ENCODE data around the gene SMTN.

SMTN gene

GRCh38 chr22:31103111-31103510 is 22.0 kb downstream of the SMTN start:
- H3K4me1 ChIP-seq (ENCODE audit: insufficient read depth, low read length, severe bottlenecking): peaks cover 10% of the 10 kb centered on the region
- peaks cover 7% of the 10 kb centered on the region; the same call in 1 of the 2 replicates for H3K27me3 ChIP-seq (ENCODE audit: insufficient read depth, low read length)
- no peak overlapping the region for H2AFZ ChIP-seq (ENCODE audit: low read length)
- no peaks in the 10 kb centered on the region for H3K9me2 ChIP-seq (ENCODE audit: low read depth, low read length)
- no peaks in the 10 kb centered on the region for H3F3A ChIP-seq (ENCODE audit: insufficient read depth, low read length)
- H3K36me3 ChIP-seq (ENCODE audit: insufficient read depth, low read length): no peaks in the 10 kb centered on the region
- no peak overlapping the region for H3K4me3 ChIP-seq (ENCODE audit: low read depth, low read length, poor library complexity, severe bottlenecking)
- no peak overlapping the region for H3K4me2 ChIP-seq (ENCODE audit: low read length)
- H4K20me1 ChIP-seq (ENCODE audit: insufficient read depth, low read length): no peaks in the 10 kb centered on the region
- TF ChIP-seq CTCF (IDR thresholded peaks at IDR 0.05; ENCODE audit: low read length) (no peak), EZH2 (IDR thresholded peaks at IDR 0.05; ENCODE audit: borderline replicate concordance, low read length) (no peak)
- H3K9ac ChIP-seq (ENCODE audit: low read length): no peak overlapping the region
- no peaks in the 10 kb centered on the region for H3K9me3 ChIP-seq (ENCODE audit: low read length)
- H3K79me2 ChIP-seq (ENCODE audit: insufficient read depth, low read length): no peaks in the 10 kb centered on the region
- H3K27ac ChIP-seq (ENCODE audit: low read depth, low read length, poor library complexity, severe bottlenecking): no peak overlapping the region

GRCh38 chr22:31103899-31104694 is 23.0 kb downstream of the SMTN start:
- Histone ChIP-seq H3K27me3 (ENCODE audit: insufficient read depth, low read length) (peaks cover 7% of the 10 kb centered on the region; the same call in 1 of the 2 replicates), H3K4me3 (ENCODE audit: low read depth, low read length, poor library complexity, severe bottlenecking) (no peak overlapping the region), H3K9me2 (ENCODE audit: low read depth, low read length) (no peaks in the 10 kb centered on the region), H3K9me3 (ENCODE audit: low read length) (no peaks in the 10 kb centered on the region), H4K20me1 (ENCODE audit: insufficient read depth, low read length) (no peaks in the 10 kb centered on the region), H3K79me2 (ENCODE audit: insufficient read depth, low read length) (no peaks in the 10 kb centered on the region), H2AFZ (ENCODE audit: low read length) (no peak overlapping the region), H3K36me3 (ENCODE audit: insufficient read depth, low read length) (no peaks in the 10 kb centered on the region), H3K27ac (ENCODE audit: low read depth, low read length, poor library complexity, severe bottlenecking) (no peak overlapping the region), H3F3A (ENCODE audit: insufficient read depth, low read length) (no peaks in the 10 kb centered on the region), H3K4me2 (ENCODE audit: low read length) (no peak overlapping the region), H3K4me1 (ENCODE audit: insufficient read depth, low read length, severe bottlenecking) (peaks cover 10% of the 10 kb centered on the region), H3K9ac (ENCODE audit: low read length) (no peak overlapping the region)
- TF ChIP-seq CTCF (IDR thresholded peaks at IDR 0.05; ENCODE audit: low read length): no peak
- TF ChIP-seq EZH2 (IDR thresholded peaks at IDR 0.05; ENCODE audit: borderline replicate concordance, low read length): no peak

- Histone ChIP-seq H3K79me2 (ENCODE audit: insufficient read depth, low read length) (no peaks in the 10 kb centered on the region), H3K4me2 (ENCODE audit: low read length) (no peak overlapping the region), H3K4me3 (ENCODE audit: low read depth, low read length, poor library complexity, severe bottlenecking) (no peak overlapping the region), H4K20me1 (ENCODE audit: insufficient read depth, low read length) (no peaks in the 10 kb centered on the region), H3F3A (ENCODE audit: insufficient read depth, low read length) (no peaks in the 10 kb centered on the region), H3K9me2 (ENCODE audit: low read depth, low read length) (no peaks in the 10 kb centered on the region), H2AFZ (ENCODE audit: low read length) (no peak overlapping the region), H3K9me3 (ENCODE audit: low read length) (no peaks in the 10 kb centered on the region), H3K9ac (ENCODE audit: low read length) (no peak overlapping the region), H3K27me3 (ENCODE audit: insufficient read depth, low read length) (peaks cover 7% of the 10 kb centered on the region; the same call in 1 of the 2 replicates), H3K4me1 (ENCODE audit: insufficient read depth, low read length, severe bottlenecking) (peaks cover 10% of the 10 kb centered on the region), H3K27ac (ENCODE audit: low read depth, low read length, poor library complexity, severe bottlenecking) (no peak overlapping the region), H3K36me3 (ENCODE audit: insufficient read depth, low read length) (no peaks in the 10 kb centered on the region)
- TF ChIP-seq CTCF (IDR thresholded peaks at IDR 0.05; ENCODE audit: low read length): peak; percentile 53
- TF ChIP-seq EZH2 (IDR thresholded peaks at IDR 0.05; ENCODE audit: borderline replicate concordance, low read length): no peak
Observed at GRCh38 chr22:31104869-31105268, 23.8 kb downstream of the SMTN start.
